Umbilical cord (tissue), 2 donors: ENCODE data around the gene LCT. TPM values are rescaled to one million over a fixed set of nuclear protein-coding genes. Genes with fewer than 3 reads are reported as not detected.
"Not testable (repeated sequence)": the region's sequence is repeated elsewhere in the genome, so short reads cannot be mapped to it uniquely, and the experiment has no call there.

Experiments used
- DNase-seq: peaks from one replicate; pipeline ENCODE4 v3.0.0-alpha.2; 2015; ENCODE audit warnings: low spot score
- total RNA-seq: library from RNA; depleted of rRNA; stranded (reverse); fragments of >200 nt; gene quantifications from one replicate; pipeline ENCODE4 v1.2.3, GENCODE V29; 2014; ENCODE audit warnings: low replicate concordance; ENCODE audit not compliant: insufficient read depth

Gene LCT
- total RNA-seq, result 1.7 TPM

DNA sequence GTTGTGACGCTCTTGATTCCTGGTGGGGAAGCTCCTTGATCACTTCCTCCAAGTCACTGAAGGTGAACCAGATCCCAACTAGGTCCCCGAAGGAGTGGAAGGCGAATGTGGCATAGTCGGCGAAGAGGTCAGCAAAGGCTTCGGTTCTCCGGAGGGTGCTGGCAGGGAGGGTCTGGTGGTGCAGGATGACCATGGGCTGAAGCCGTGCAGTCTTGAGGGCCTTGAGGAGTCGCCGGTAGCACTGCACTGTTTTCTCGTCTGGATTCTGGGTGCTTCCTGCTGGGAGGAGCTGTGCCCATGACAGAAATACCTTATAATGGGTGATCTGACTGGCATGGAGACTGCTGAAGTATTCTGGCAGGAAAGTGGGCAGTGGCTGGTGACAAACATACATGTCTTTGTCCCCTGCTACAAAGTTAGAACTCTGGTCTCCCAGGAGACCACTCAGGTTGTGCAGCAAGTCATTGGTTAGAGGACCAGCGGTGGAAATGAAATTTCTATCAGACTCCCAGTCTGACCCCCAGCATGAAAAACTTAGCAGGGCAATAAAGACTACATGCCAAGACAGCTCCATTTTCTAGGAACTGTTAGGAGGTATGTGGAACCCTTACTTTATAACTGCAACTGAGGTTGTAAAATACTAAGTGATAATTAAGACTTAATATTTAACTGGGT is at the start of gene LCT:
Gene LCT, minus strand, starts transcription at position 589 of the 675 bp plus-strand sequence. Its CDS starts 15 bp downstream, at position 574.
- DNase-seq, result no peak

DNA sequence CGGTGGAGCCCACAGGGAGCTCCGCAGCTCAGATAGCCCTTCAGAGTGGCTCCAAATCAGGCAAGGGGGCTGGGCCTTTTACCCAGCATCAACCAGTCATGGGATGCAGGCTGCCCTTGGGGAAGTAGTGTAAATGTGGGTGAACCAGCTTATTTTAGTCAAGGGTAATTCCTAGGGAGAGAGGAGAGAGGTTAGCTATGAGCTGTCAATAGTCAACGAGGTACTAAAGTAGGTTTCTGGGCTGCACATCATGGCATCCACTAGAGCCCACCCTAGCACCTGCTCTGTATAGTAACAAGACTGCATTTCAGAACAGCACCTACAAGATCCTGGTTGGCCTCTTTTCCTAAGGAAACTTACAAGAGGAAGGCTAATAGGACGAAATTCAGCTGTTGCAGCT is 48.7 kb upstream of the LCT start:
- DNase-seq, result no peak

GRCh38 chr2:135882415-135882814 is 45.4 kb upstream of the LCT start:
- DNase-seq, result no peak

DNA sequence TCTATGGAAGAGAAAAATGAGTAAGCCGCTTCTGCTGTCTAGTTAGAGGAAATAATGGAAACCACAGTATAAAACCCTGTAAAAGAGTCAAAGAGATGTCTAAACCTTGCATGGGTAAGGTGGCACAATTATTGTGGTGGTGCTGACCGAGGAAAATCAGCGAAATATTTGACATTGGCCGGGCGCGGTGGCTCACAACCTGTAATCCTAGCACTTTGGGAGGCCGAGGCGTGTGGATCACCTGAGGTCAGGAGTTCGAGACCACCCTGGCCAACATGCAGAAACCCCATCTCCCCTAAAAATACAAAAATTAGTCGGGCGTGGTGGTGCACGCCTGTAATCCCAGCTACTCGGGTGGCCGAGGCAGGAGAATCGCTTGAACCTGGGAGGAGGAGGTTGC is 39.8 kb upstream of the LCT start:
- DNase-seq, result not testable (repeated sequence)

DNA sequence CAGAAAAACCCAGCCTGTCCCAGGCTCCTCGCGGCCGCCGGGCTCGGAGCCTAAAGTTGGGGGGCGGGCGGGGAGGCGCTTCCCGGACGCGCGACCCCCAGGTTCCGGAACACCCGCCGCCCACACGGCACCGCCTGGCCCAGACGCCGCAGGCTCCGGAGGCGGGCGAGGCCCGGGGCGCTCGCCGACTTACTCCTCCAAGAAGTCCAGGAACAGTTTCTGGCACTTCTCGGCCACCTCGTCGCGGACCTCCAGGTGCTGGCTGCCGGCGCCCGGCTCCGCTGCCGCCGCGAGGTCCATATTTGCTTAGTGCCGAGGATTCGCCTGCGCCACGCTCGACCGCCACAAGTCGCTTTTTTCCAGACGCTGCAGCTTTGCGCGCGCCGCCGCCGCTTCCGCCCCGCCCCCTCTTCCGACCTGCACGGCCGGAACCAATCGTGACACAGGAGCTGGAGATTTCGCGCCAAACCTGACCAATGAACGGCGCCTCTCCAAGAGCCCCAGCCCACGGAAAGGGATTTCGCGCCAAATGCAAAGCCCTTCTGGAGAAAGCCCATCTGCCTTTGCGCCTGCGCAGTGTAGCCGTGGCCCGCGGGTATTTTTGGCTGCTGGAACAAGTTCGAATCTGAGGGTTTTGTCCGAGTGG is 39.2 kb upstream of the LCT start, which contains the start of gene MCM6:
Gene MCM6, minus strand, starts transcription at position 378 of the 646 bp plus-strand sequence. Its CDS starts 78 bp downstream, at position 300.
- peak; percentile 100 for DNase-seq

GRCh38 chr2:135875491-135876065 is 38.6 kb upstream of the LCT start:
- DNase-seq, result peak; percentile 36

- DNase-seq, result no peak
Measured at GRCh38 chr2:135874777-135875365, 37.9 kb upstream of the LCT start.

- DNase-seq, result no peak
Measured at GRCh38 chr2:135870571-135870970, 33.6 kb upstream of the LCT start.

- no peak for DNase-seq
Measured at GRCh38 chr2:135863233-135863632, 26.2 kb upstream of the LCT start.

GRCh38 chr2:135862718-135863117 is 25.7 kb upstream of the LCT start:
- no peak for DNase-seq

GRCh38 chr2:135853401-135853800 is 16.4 kb upstream of the LCT start:
- no peak for DNase-seq

- DNase-seq, result peak; percentile 16
Measured at GRCh38 chr2:135851858-135852257, 14.9 kb upstream of the LCT start.

GRCh38 chr2:135850892-135851668 is 14.1 kb upstream of the LCT start:
- DNase-seq, result peak; percentile 45

DNA sequence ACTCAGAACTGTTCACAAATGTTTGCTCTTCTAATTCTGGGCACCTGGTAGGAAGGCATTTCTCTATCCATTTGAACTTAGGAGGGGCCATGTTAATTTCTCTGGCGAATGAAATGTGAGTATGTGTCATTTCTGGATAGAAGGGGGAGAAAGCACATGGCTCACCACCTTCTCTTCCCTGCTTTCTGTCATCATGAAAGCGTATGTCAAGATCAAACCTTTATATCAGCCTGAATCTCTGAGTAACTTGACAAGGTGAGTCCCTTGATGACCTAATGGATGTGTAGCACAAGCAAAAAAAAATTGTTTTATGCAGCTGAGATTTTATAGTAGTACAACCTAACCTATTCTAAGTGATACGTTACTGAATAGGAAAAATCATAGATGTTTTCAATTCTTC is 12.1 kb upstream of the LCT start:
- no peak for DNase-seq

- no peak for DNase-seq
Measured at GRCh38 chr2:135845997-135846396, 9.0 kb upstream of the LCT start.

- DNase-seq, result peak; percentile 35
Measured at GRCh38 chr2:135845257-135845656, 8.3 kb upstream of the LCT start.

DNA sequence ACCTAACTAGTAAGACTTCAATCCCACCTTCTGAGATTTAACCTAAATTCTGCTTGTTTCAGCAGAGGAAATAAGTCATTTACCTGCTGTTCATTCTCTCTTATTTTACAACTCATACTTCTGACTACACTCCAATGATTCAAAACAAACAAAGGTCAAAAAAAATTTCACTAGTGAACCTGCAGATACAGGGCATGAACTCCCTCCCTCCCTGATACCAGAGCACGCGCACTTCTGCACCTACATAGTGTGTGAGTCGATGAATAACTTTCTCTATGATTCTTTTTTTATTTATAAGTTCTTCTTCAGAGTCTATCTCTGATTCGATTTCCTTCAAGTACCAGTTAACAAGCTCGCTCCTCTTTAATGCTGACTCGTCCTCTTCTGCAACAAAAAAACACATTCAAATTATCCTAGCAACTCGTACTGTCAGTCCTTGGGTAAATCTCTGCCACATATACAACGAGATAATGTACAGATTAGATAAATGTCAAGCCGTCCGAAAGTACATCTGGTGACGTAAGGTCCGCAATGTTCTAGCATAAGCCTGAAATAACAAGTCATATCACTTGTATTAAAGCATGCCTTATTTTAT is 7.4 kb upstream of the LCT start:
- DNase-seq, result peak; percentile 89

DNA sequence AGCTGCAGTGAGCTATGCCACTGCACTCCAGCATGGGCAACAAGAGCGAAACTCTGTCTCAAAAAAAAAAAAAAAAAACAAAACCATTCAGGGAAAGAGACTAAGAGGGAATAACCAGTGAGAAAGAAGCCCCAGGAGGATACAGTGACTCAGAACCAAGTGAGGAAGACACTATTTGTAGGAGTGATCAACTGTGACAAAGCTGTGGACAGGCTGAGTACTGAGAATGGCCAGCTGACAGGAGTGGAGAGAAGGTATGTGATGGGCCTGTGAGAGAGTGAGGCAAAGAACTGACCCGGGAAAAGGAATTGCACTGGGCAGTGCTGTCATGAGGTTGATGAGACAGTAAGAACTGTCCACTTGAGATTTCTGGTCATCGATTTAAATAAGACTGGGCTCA is 6.7 kb upstream of the LCT start:
- no peak for DNase-seq

GRCh38 chr2:135840601-135841000 is 3.6 kb upstream of the LCT start:
- DNase-seq, result peak; percentile 27

GRCh38 chr2:135839713-135840112 is 2.7 kb upstream of the LCT start:
- peak; percentile 74 for DNase-seq

- no peak for DNase-seq
Measured at GRCh38 chr2:135838502-135838901, 1.5 kb upstream of the LCT start.
